Esophagus (tissue), 2 donors: ENCODE measurements around the gene C18orf32. TPM values are rescaled to one million over a fixed set of nuclear protein-coding genes. Genes with fewer than 3 reads are reported as not detected.

Experiments
- H3K27ac ChIP-seq, 2 donors: one replicate each; pipeline ENCODE4 v1.5.1; 2013; ENCODE audit warnings: low read depth in 2 of 2, mild to moderate bottlenecking in 2 of 2, inconsistent platforms in 1 of 2, low read length in 1 of 2, moderate library complexity in 1 of 2
- H3K27me3 ChIP-seq, 2 donors: one replicate each; pipeline ENCODE4 v1.6.1; 2013; ENCODE audit warnings: low read length in 2 of 2, control low read depth in 1 of 2, mild to moderate bottlenecking in 1 of 2; ENCODE audit not compliant: insufficient read depth in 2 of 2, control insufficient read depth in 1 of 2
- H3K36me3 ChIP-seq, 2 donors: one replicate each; pipeline ENCODE4 v1.6.1; 2013; ENCODE audit warnings: low read length in 1 of 2; ENCODE audit not compliant: control insufficient read depth in 2 of 2, insufficient read depth in 2 of 2
- H3K4me1 ChIP-seq, 2 donors: one replicate each; pipeline ENCODE4 v1.6.1; 2013; ENCODE audit warnings: low read length in 1 of 2; ENCODE audit not compliant: control insufficient read depth in 2 of 2, insufficient read depth in 2 of 2
- H3K4me3 ChIP-seq, 2 donors: one replicate each; pipeline ENCODE4 v1.5.1; 2013; ENCODE audit warnings: low read length in 2 of 2, mild to moderate bottlenecking in 2 of 2, low read depth in 1 of 2, moderate library complexity in 1 of 2
- H3K9me3 ChIP-seq, 2 donors: one replicate each; pipeline ENCODE4 v1.6.1; 2013; ENCODE audit warnings: mild to moderate bottlenecking in 2 of 2, low read depth in 1 of 2, low read length in 1 of 2, moderate library complexity in 1 of 2; ENCODE audit not compliant: control insufficient read depth in 2 of 2, insufficient read depth in 1 of 2
- WGBS, 2 donors: extraction: QIAGEN DNeasy Blood & Tissue Kit; methylation state at CpG; one replicate each; pipeline ENCODE4 v1.1.7; 2013; 5-methylcytosine and 5-hydroxymethylcytosine counted together
- polyA plus RNA-seq, 2 donors: library from polyadenylated mRNA; stranded (reverse); fragments of 200-250 nt; gene quantifications; one replicate each; pipeline ENCODE4 v1.2.3, GENCODE V29; 2013
- donor health status: healthy with polysubstance abuse.
- donor health status: Bipolar disorder and iron deficiency.

Gene C18orf32
- polyA plus RNA-seq, 2 donors = 32.3 to 47.3 TPM

DNA sequence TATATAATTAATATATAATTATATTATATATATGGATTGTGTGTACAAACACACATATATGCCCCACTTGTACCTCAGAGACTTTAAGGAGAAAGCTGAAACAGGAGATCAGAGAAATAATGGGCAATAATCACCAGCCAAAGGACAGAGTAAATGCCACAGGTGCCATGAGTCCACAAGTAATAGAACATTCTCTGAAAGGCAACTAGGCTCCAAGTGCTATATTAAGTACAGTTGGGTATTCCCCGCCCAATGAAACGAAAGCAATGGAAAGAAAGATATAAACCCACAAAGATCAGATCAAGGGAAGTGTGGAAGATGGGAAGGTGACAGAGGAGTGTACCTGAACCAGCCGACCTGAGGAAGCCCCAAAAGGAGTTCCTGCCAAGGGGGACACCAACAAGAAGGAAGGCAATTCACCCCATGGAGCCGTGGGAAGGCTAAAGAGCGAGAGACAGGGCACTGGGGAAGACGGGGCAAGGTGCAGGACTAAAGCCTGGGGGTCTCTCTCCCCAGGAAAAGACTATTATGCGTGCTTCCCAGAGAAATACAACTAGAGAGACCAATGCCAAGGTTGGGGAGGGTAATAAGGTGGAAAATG lies 45.6 kb downstream of the C18orf32 start:
- H3K4me3 ChIP-seq = no peak overlapping the region
- H3K27me3 ChIP-seq = no peaks in the 10 kb centered on the region
- H3K36me3 ChIP-seq = no peaks in the 10 kb centered on the region
- no peak overlapping the region for H3K27ac ChIP-seq
- no peaks in the 10 kb centered on the region for H3K4me1 ChIP-seq
- no peaks in the 10 kb centered on the region for H3K9me3 ChIP-seq
- 94 to 97% methylated on average over 7 of the region's 7 CpGs for WGBS, 2 donors

DNA sequence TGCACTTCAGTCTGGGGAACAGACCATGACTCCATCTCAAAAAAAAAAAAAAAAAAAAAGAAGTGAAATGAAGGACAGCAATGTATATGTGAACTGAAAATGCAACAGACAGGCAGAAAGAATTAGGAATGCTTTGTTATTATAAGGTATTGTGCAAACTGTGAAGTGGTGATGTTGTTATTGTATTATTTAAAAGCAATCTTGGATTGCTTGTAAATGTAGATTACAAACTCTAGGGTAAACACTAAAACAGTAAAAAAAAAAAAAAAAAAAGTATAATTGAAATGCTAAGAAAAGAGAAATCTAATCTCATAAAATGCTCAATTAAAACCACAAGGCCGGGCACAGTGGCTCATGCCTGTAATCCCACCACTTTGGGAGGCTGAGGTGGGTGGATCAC lies 51.9 kb downstream of the C18orf32 start:
- WGBS, 2 donors = 91 to 95% methylated on average over 1 of the region's 1 CpG
- no peak overlapping the region for H3K27ac ChIP-seq
- H3K4me3 ChIP-seq = no peak overlapping the region
- no peaks in the 10 kb centered on the region for H3K27me3 ChIP-seq
- H3K4me1 ChIP-seq = no peaks in the 10 kb centered on the region
- H3K9me3 ChIP-seq = no peaks in the 10 kb centered on the region
- H3K36me3 ChIP-seq = no peaks in the 10 kb centered on the region

DNA sequence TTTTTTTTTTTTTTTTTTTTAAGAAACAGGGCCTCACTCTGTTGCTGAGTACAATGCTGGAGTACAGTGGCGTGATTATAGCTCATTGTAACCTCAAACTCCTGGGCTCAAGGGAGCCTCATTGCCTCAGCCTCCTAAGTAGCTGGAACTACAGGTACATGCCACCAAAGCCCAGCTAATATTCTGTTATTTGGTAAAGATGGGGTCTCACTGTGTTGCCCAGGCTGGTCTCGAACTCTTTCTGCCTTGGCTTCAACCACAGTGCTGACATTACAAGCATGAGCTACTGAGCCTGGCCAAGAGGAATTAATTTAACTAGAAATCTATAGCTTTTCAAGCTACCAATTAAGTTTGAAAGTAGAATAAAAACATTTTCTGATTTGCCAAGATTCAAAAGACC lies 54.4 kb downstream of the C18orf32 start:
- WGBS, 2 donors = 95 to 98% methylated on average over 2 of the region's 2 CpGs
- Histone ChIP-seq H3K36me3 (peaks cover 0 to 4% of the 10 kb centered on the region in 2 donors), H3K4me3 (no peak overlapping the region), H3K27ac (no peak overlapping the region), H3K4me1 (no peaks in the 10 kb centered on the region), H3K27me3 (no peaks in the 10 kb centered on the region), H3K9me3 (no peaks in the 10 kb centered on the region)

DNA sequence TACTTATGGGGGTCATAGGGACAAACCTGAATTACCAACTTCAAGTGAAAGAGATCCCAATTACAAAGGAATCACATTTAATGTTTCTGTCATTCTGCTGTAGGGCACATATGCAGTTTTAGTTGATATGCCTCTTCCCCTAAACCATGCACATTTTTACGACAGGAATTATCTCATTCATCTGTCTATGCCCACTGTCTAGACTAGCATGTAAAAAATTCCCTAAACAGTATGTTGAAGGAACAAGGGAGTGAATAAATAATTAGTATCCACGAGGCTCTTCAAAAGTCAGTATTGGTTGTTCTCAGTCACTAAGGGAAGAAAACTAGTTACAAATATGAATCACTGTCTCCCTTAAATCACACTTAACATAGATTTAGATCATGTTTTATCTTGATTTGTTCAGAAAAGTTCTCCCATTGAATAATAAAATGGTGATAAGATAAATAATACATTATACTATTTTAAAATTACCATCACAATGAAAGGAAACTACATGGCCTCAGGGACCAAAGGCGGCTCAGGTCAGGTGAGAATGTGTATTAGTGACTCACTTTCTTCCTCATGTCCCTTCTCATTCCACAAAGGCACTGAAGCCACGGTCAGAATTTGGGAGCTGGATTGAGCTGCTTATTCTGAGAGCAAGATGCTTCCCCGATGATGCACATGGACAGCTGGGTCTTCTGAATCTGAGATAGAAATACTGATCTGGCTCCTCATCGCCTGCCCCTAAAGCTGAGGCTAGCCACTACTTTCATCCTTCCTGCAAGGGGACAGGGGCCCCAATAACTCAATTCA lies 55.7 kb downstream of the C18orf32 start:
- H3K4me1 ChIP-seq = no peaks in the 10 kb centered on the region
- H3K36me3 ChIP-seq = peaks cover 0 to 4% of the 10 kb centered on the region in 2 donors
- WGBS, 2 donors = 78 to 84% methylated on average over 6 of the region's 6 CpGs
- H3K4me3 ChIP-seq = no peak overlapping the region
- no peaks in the 10 kb centered on the region for H3K9me3 ChIP-seq
- H3K27me3 ChIP-seq = no peaks in the 10 kb centered on the region
- no peak overlapping the region for H3K27ac ChIP-seq

Other genes starting within 250 kb of the C18orf32 start
- 10 to 100 TPM; 17.2 to 17.4 TPM for gene DYM, start 26.6 kb downstream of the C18orf32 start, polyA plus RNA-seq
- gene RPL17, start 5.2 kb upstream of the C18orf32 start, polyA plus RNA-seq = 1,000 to 10,000 TPM; 2,060 to 2,431 TPM
- 1 to 10 TPM in 1 of 2 donors, under 1 TPM in 1; 0.47 to 1.4 TPM for gene LIPG, start 74.8 kb upstream of the C18orf32 start, polyA plus RNA-seq